ENCODE results near the gene FAM25G. TPM values are rescaled to one million over a fixed set of nuclear protein-coding genes. Genes with fewer than 3 reads are reported as not detected.
"Not testable (repeated sequence)": the region's sequence is repeated elsewhere in the genome, so short reads cannot be mapped to it uniquely, and the experiment has no call there.

FAM25G gene
- total and polyA plus RNA-seq, 2 donors (not counting 3 experiments of a cell fraction or from before 2014, with no cell fraction given) = not detected

DNA sequence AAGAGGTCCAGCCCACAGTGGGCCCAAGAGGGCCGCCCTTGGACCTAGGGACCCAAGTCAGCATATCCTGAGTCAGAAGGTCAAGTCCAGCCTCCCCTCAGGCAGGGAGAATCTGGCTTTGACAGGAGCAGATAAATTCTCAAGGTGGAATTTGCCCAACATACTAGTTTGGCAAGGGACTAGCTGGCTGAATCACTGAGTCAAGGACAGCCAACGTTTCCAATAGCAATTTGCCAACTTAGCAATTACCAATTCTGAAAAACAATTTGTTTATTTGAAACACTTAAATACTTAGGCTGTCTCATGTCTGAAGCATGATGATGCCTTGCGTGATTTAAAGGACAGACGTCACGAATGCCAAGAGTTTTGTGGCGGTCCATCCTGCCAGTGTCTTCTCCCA is 2.7 kb upstream of the FAM25G start:
- FAIRE-seq; H4K20me1 ChIP-seq (replicated peaks; ENCODE audit: control insufficient read depth, extremely low read depth, insufficient read depth, low read length); H3K36me3 ChIP-seq (ENCODE audit: control insufficient read depth in 2 of 2, extremely low read depth in 1 of 2, insufficient read depth in 2 of 2, low read length in 2 of 2); H3K27ac ChIP-seq (ENCODE audit: insufficient read depth, low read depth, low read length); intact Hi-C loops (cut with micrococcal nuclease); POLR2A ChIA-PET; CTCF ChIA-PET; H3K79me2 ChIP-seq (ENCODE audit: control insufficient read depth, insufficient read depth, low read length); DNase-seq (ENCODE audit: low read depth, low spot score); H3K4me3 ChIP-seq (replicated peaks in 1 of 3; ENCODE audit: insufficient read depth in 1 of 3, low read depth in 1 of 3, low read length in 3 of 3); BruUV-seq (replicated peaks); H3K4me1 ChIP-seq (ENCODE audit: control insufficient read depth, extremely low read depth, insufficient read depth, low read length); H2AFZ ChIP-seq (ENCODE audit: low read depth, low read length); H3K9ac ChIP-seq (replicated peaks; ENCODE audit: extremely low read depth, insufficient read depth, low read length); dilution Hi-C loops (cut with MboI; ENCODE audit: extremely low pct_ligation_motif_present, low sequenced_read_pairs); H3K9me3 ChIP-seq (replicated peaks; ENCODE audit: control insufficient read depth, insufficient read depth, low read length); H3K4me2 ChIP-seq (ENCODE audit: insufficient read depth, low read length); H3K27me3 ChIP-seq (ENCODE audit: control insufficient read depth in 2 of 2, insufficient read depth in 2 of 2, low read length in 2 of 2); H3K9me1 ChIP-seq (replicated peaks; ENCODE audit: control insufficient read depth, extremely low read depth, insufficient read depth, low read length): not testable (repeated sequence)

DNA sequence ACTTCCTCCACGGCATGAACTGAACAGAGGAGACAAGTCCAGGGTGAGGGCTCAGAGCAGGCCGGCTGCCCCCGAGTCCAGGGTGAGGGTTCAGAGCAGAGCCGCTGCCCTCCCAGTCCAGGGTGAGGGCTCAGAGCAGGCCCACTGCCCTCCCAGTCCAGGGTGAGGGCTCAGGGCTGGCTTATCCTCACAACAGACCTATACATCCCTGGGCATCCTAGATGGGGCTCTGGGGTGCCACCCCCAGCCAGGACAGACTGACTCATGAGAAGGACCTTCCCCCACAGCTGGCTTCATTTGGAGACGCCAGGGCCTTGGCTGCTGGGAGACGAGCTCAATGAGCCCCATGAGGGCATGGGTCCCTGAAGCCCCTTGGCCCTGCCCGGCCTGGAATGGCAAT is 1.9 kb downstream of the FAM25G start:
- CTCF ChIA-PET; H3K27me3 ChIP-seq (ENCODE audit: control insufficient read depth in 2 of 2, insufficient read depth in 2 of 2, low read length in 2 of 2); H2AFZ ChIP-seq (ENCODE audit: low read depth, low read length); H4K20me1 ChIP-seq (replicated peaks; ENCODE audit: control insufficient read depth, extremely low read depth, insufficient read depth, low read length); H3K4me2 ChIP-seq (ENCODE audit: insufficient read depth, low read length); FAIRE-seq; H3K27ac ChIP-seq (ENCODE audit: insufficient read depth, low read depth, low read length); H3K36me3 ChIP-seq (ENCODE audit: control insufficient read depth in 2 of 2, extremely low read depth in 1 of 2, insufficient read depth in 2 of 2, low read length in 2 of 2); POLR2A ChIA-PET; H3K4me3 ChIP-seq (replicated peaks in 1 of 3; ENCODE audit: insufficient read depth in 1 of 3, low read depth in 1 of 3, low read length in 3 of 3); intact Hi-C loops (cut with micrococcal nuclease); H3K4me1 ChIP-seq (ENCODE audit: control insufficient read depth, extremely low read depth, insufficient read depth, low read length); H3K9ac ChIP-seq (replicated peaks; ENCODE audit: extremely low read depth, insufficient read depth, low read length); BruUV-seq (replicated peaks); H3K79me2 ChIP-seq (ENCODE audit: control insufficient read depth, insufficient read depth, low read length); H3K9me3 ChIP-seq (replicated peaks; ENCODE audit: control insufficient read depth, insufficient read depth, low read length); H3K9me1 ChIP-seq (replicated peaks; ENCODE audit: control insufficient read depth, extremely low read depth, insufficient read depth, low read length); dilution Hi-C loops (cut with MboI; ENCODE audit: extremely low pct_ligation_motif_present, low sequenced_read_pairs); DNase-seq (ENCODE audit: low read depth, low spot score): not testable (repeated sequence)

DNA sequence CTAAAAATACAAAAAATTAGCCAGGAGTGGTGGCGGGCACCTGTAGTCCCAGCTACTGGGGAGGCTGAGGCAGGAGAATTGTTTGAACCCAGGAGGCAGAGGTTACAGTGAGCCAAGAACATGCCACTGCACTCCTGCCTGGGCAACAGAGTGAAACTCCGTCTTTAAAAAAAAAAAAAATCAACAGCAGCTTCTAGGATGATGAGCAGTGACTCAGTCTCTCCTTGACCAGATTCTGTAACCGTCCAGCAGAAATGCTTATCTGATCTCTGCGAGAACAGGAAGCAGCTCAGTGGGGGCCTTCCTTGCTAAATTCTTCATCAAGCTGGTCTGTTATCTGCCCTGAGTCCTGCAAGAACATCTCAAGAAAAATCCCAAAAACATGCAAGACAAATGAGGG is 5.6 kb downstream of the FAM25G start:
- H3K27ac ChIP-seq (ENCODE audit: insufficient read depth, low read depth, low read length); intact Hi-C loops (cut with micrococcal nuclease); H3K4me1 ChIP-seq (ENCODE audit: control insufficient read depth, extremely low read depth, insufficient read depth, low read length); H3K9me1 ChIP-seq (replicated peaks; ENCODE audit: control insufficient read depth, extremely low read depth, insufficient read depth, low read length); DNase-seq (ENCODE audit: low read depth, low spot score); H3K4me2 ChIP-seq (ENCODE audit: insufficient read depth, low read length); H4K20me1 ChIP-seq (replicated peaks; ENCODE audit: control insufficient read depth, extremely low read depth, insufficient read depth, low read length); H3K36me3 ChIP-seq (ENCODE audit: control insufficient read depth in 2 of 2, extremely low read depth in 1 of 2, insufficient read depth in 2 of 2, low read length in 2 of 2); H3K27me3 ChIP-seq (ENCODE audit: control insufficient read depth in 2 of 2, insufficient read depth in 2 of 2, low read length in 2 of 2); H3K79me2 ChIP-seq (ENCODE audit: control insufficient read depth, insufficient read depth, low read length); BruUV-seq (replicated peaks); CTCF ChIA-PET; H3K9ac ChIP-seq (replicated peaks; ENCODE audit: extremely low read depth, insufficient read depth, low read length); FAIRE-seq; POLR2A ChIA-PET; dilution Hi-C loops (cut with MboI; ENCODE audit: extremely low pct_ligation_motif_present, low sequenced_read_pairs); H3K4me3 ChIP-seq (replicated peaks in 1 of 3; ENCODE audit: insufficient read depth in 1 of 3, low read depth in 1 of 3, low read length in 3 of 3); H2AFZ ChIP-seq (ENCODE audit: low read depth, low read length); H3K9me3 ChIP-seq (replicated peaks; ENCODE audit: control insufficient read depth, insufficient read depth, low read length): not testable (repeated sequence)

DNA sequence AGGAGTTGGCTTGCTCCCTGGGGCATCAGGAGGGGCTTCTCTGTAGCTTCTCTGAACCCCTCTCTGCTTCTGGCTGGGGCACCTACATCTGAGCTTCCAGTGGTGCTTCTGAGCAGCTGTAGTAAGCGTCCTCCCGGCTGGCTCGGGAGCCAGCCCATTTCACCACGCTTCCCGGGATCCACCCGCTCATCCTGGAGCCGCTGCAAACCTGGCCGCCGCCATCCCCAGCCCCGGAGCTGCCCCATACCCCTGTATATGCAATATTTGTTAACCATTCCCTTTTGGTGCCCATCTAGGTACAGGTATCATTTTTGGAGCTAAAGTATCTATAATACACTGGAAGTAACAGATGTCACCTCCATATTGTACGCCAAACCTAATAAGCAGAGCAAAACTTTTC is 6.7 kb downstream of the FAM25G start:
- H3K9ac ChIP-seq (replicated peaks; ENCODE audit: extremely low read depth, insufficient read depth, low read length); H3K4me3 ChIP-seq (replicated peaks in 1 of 3; ENCODE audit: insufficient read depth in 1 of 3, low read depth in 1 of 3, low read length in 3 of 3); BruUV-seq (replicated peaks); H3K27me3 ChIP-seq (ENCODE audit: control insufficient read depth in 2 of 2, insufficient read depth in 2 of 2, low read length in 2 of 2); H3K4me1 ChIP-seq (ENCODE audit: control insufficient read depth, extremely low read depth, insufficient read depth, low read length); H3K79me2 ChIP-seq (ENCODE audit: control insufficient read depth, insufficient read depth, low read length); FAIRE-seq; H2AFZ ChIP-seq (ENCODE audit: low read depth, low read length); H3K9me3 ChIP-seq (replicated peaks; ENCODE audit: control insufficient read depth, insufficient read depth, low read length); intact Hi-C loops (cut with micrococcal nuclease); POLR2A ChIA-PET; H3K27ac ChIP-seq (ENCODE audit: insufficient read depth, low read depth, low read length); H3K36me3 ChIP-seq (ENCODE audit: control insufficient read depth in 2 of 2, extremely low read depth in 1 of 2, insufficient read depth in 2 of 2, low read length in 2 of 2); CTCF ChIA-PET; H3K9me1 ChIP-seq (replicated peaks; ENCODE audit: control insufficient read depth, extremely low read depth, insufficient read depth, low read length); dilution Hi-C loops (cut with MboI; ENCODE audit: extremely low pct_ligation_motif_present, low sequenced_read_pairs); H4K20me1 ChIP-seq (replicated peaks; ENCODE audit: control insufficient read depth, extremely low read depth, insufficient read depth, low read length); H3K4me2 ChIP-seq (ENCODE audit: insufficient read depth, low read length); DNase-seq (ENCODE audit: low read depth, low spot score): not testable (repeated sequence)
